Smooth muscle cell (in vitro differentiated cells): ENCODE results near the gene LRP1B. TPM values are rescaled to one million over a fixed set of nuclear protein-coding genes. Genes with fewer than 3 reads are reported as not detected.
"Not testable (repeated sequence)": the region's sequence is repeated elsewhere in the genome, so short reads cannot be mapped to it uniquely, and the experiment has no call there.

Experiments used
- DNase-seq: peaks from one replicate; lab custom pipeline; 2025; ENCODE audit not compliant: unreplicated experiment; lab: John Stamatoyannopoulos, UW
- H2AFZ ChIP-seq: fragments of 200-600 bp; sonication (generic); 2 replicates; pipeline ENCODE4 v1.6.0; 2016; ENCODE audit warnings: antibody characterized with exemption, low read depth, mild to moderate bottlenecking
- H3F3A ChIP-seq: fragments of 200-600 bp; sonication (generic); 2 replicates; pipeline ENCODE4 v1.6.0; 2017; ENCODE audit warnings: antibody characterized with exemption, low read depth
- H3K27ac ChIP-seq: fragments of 200-600 bp; sonication (generic); 2 replicates; pipeline ENCODE4 v1.5.1; 2016; ENCODE audit warnings: low read depth, mild to moderate bottlenecking
- H3K27me3 ChIP-seq: fragments of 200-600 bp; sonication (generic); 2 replicates; pipeline ENCODE4 v1.6.1; 2016; ENCODE audit warnings: low read depth, mild to moderate bottlenecking
- H3K36me3 ChIP-seq: fragments of 200-600 bp; sonication (generic); 2 replicates; pipeline ENCODE4 v1.5.1; 2016; ENCODE audit warnings: low read depth
- H3K4me1 ChIP-seq: fragments of 200-600 bp; sonication (generic); 2 replicates; pipeline ENCODE4 v1.5.1; 2016; ENCODE audit warnings: low read depth
- H3K4me2 ChIP-seq: fragments of 200-600 bp; sonication (generic); 2 replicates; pipeline ENCODE4 v1.6.0; 2016; ENCODE audit warnings: mild to moderate bottlenecking
- H3K4me3 ChIP-seq: fragments of 200-600 bp; sonication (generic); 2 replicates; pipeline ENCODE4 v1.5.1; 2016; ENCODE audit warnings: mild to moderate bottlenecking
- H3K79me2 ChIP-seq: fragments of 200-600 bp; sonication (generic); 2 replicates; pipeline ENCODE4 v1.6.0; 2016; ENCODE audit warnings: low read depth, mild to moderate bottlenecking
- H3K9ac ChIP-seq: fragments of 200-600 bp; sonication (generic); 2 replicates; pipeline ENCODE4 v1.6.0; 2016; ENCODE audit warnings: low read depth
- H3K9me3 ChIP-seq: fragments of 200-600 bp; sonication (generic); replicated peaks from 2 replicates; pipeline ENCODE4 v1.5.1; 2016; ENCODE audit warnings: low read depth
- H4K20me1 ChIP-seq: fragments of 200-600 bp; sonication (generic); 2 replicates; pipeline ENCODE4 v1.6.0; 2016; ENCODE audit warnings: low read depth
- WGBS: methylation state at CpG from one replicate; pipeline ENCODE4 v1.1.7; 2016; ENCODE audit warnings: low lambda C conversion rate; 5-methylcytosine and 5-hydroxymethylcytosine counted together
- polyA plus RNA-seq: library from polyadenylated mRNA; unstranded; fragments of >200 nt; fragmentation: Nextera tagmentation; extraction: Ambion mirVana; gene quantifications from 2 replicates; pipeline ENCODE4 v1.2.1, GENCODE V29; 2016
- total RNA-seq: library from RNA; depleted of rRNA; stranded (reverse); fragments of >200 nt; gene quantifications from 2 replicates; pipeline ENCODE4 v1.2.3, GENCODE V29; 2014
- TF ChIP-seq, protein P1 (sequence below): fragments of 200-600 bp; sonication (generic); IDR thresholded peaks from 2 replicates; pipeline ENCODE4 v1.5.1; 2017; ENCODE audit warnings: borderline replicate concordance, mild to moderate bottlenecking, antibody characterized with exemption; ENCODE audit not compliant: insufficient read depth, poor library complexity, severe bottlenecking

The LRP1B gene
- total and polyA plus RNA-seq, 2 experiments from 2014 or later, result 0.08 to 2.9 TPM

GRCh38 chr2:140442319-140442718 lies 1688.5 kb downstream of the LRP1B start:
- no peaks in the 10 kb centered on the region for H3K36me3 ChIP-seq
- H3F3A ChIP-seq, result peaks cover 5% of the 10 kb centered on the region
- H3K4me2 ChIP-seq, result peak overlapping the region; percentile 47
- no peaks in the 10 kb centered on the region for H3K27me3 ChIP-seq
- no peaks in the 10 kb centered on the region for H3K9me3 ChIP-seq
- H3K79me2 ChIP-seq, result no peaks in the 10 kb centered on the region
- no peak overlapping the region for H3K4me3 ChIP-seq
- peak overlapping the region; percentile 96 for H3K27ac ChIP-seq
- DNase-seq, result no peak
- H3K4me1 ChIP-seq, result no peaks in the 10 kb centered on the region
- peak overlapping the region; percentile 37 for H2AFZ ChIP-seq
- peak overlapping the region; percentile 59 for H3K9ac ChIP-seq
- 11% methylated on average over 7 of the region's 7 CpGs for WGBS
- TF ChIP-seq, protein P1, sequence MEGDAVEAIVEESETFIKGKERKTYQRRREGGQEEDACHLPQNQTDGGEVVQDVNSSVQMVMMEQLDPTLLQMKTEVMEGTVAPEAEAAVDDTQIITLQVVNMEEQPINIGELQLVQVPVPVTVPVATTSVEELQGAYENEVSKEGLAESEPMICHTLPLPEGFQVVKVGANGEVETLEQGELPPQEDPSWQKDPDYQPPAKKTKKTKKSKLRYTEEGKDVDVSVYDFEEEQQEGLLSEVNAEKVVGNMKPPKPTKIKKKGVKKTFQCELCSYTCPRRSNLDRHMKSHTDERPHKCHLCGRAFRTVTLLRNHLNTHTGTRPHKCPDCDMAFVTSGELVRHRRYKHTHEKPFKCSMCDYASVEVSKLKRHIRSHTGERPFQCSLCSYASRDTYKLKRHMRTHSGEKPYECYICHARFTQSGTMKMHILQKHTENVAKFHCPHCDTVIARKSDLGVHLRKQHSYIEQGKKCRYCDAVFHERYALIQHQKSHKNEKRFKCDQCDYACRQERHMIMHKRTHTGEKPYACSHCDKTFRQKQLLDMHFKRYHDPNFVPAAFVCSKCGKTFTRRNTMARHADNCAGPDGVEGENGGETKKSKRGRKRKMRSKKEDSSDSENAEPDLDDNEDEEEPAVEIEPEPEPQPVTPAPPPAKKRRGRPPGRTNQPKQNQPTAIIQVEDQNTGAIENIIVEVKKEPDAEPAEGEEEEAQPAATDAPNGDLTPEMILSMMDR, result no peak
- no peaks in the 10 kb centered on the region for H4K20me1 ChIP-seq

- no peaks in the 10 kb centered on the region for H3K79me2 ChIP-seq
- TF ChIP-seq, protein P1, result no peak
- H3K4me2 ChIP-seq, result peak overlapping the region; percentile 3
- no peaks in the 10 kb centered on the region for H3K36me3 ChIP-seq
- WGBS, result 1% methylated on average over 2 of the region's 2 CpGs
- H3K4me1 ChIP-seq, result no peaks in the 10 kb centered on the region
- H3K4me3 ChIP-seq, result no peak overlapping the region
- no peak for DNase-seq
- no peaks in the 10 kb centered on the region for H3K27me3 ChIP-seq
- H4K20me1 ChIP-seq, result no peaks in the 10 kb centered on the region
- no peak overlapping the region for H2AFZ ChIP-seq
- H3K9me3 ChIP-seq, result no peaks in the 10 kb centered on the region
- H3K9ac ChIP-seq, result peak overlapping the region; percentile 4
- H3K27ac ChIP-seq, result peak overlapping the region; percentile 96
- H3F3A ChIP-seq, result peaks cover 5% of the 10 kb centered on the region
These were observed 1690.0 kb downstream of the LRP1B start for GRCh38 chr2:140440815-140441214.

- no peak overlapping the region for H3K27ac ChIP-seq
- H2AFZ ChIP-seq, result peak overlapping the region; percentile 59
- no peak overlapping the region for H3K9ac ChIP-seq
- no peaks in the 10 kb centered on the region for H4K20me1 ChIP-seq
- H3K9me3 ChIP-seq, result no peaks in the 10 kb centered on the region
- no peak overlapping the region for H3K4me3 ChIP-seq
- no peak for DNase-seq
- 12% methylated on average over 5 of the region's 5 CpGs for WGBS
- no peaks in the 10 kb centered on the region for H3K27me3 ChIP-seq
- H3F3A ChIP-seq, result peaks cover 5% of the 10 kb centered on the region
- TF ChIP-seq, protein P1, result no peak
- peak overlapping the region; percentile 71 for H3K4me2 ChIP-seq
- no peaks in the 10 kb centered on the region for H3K79me2 ChIP-seq
- no peaks in the 10 kb centered on the region for H3K36me3 ChIP-seq
- H3K4me1 ChIP-seq, result no peaks in the 10 kb centered on the region
These were observed 1693.9 kb downstream of the LRP1B start for GRCh38 chr2:140436936-140437335.

DNA sequence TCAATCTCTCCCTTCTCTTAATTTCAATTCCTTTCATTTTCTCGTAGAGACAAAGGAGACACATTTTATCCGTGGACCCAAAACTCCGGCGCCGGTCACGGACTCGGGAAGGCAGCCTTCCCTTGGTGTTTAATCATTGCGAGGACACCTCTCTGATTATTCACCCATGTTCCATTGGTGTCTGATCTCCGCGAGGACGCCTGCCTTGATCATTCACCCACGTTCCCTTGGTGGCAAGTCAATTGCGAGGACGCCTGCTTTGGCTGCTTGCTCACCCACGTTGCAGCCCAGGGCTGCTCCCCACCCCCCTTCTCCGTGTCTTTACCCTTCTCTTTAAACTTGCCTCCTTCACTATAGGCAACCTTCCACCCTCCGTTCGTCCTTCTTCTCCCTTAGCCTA lies 1703.8 kb downstream of the LRP1B start:
- not testable (repeated sequence) for H3F3A ChIP-seq, H3K36me3 ChIP-seq, H3K4me2 ChIP-seq, H3K9me3 ChIP-seq, H2AFZ ChIP-seq, DNase-seq, H3K4me1 ChIP-seq, H3K4me3 ChIP-seq, H3K27me3 ChIP-seq, H3K79me2 ChIP-seq, H3K9ac ChIP-seq, H4K20me1 ChIP-seq, H3K27ac ChIP-seq
- 92% methylated on average over 18 of the region's 18 CpGs for WGBS
